Measurements from ENCODE around the gene PARP9.
"Not testable (repeated sequence)": the region's sequence is repeated elsewhere in the genome, so short reads cannot be mapped to it uniquely, and the experiment has no call there.

The PARP9 gene

GRCh38 chr3:122572940-122573412 lies 8.9 kb upstream of the PARP9 start:
- no peak for DNase-seq

GRCh38 chr3:122568755-122569154 lies 4.7 kb upstream of the PARP9 start:
- no peak for DNase-seq

- not testable (repeated sequence) for DNase-seq
Measured at GRCh38 chr3:122568131-122568530, 4.0 kb upstream of the PARP9 start.

GRCh38 chr3:122563717-122564025 lies 429 bp downstream of the PARP9 start:
- no peak for DNase-seq

- no peak for DNase-seq
Measured at GRCh38 chr3:122562923-122563716, 980 bp downstream of the PARP9 start.

GRCh38 chr3:122560680-122561079 lies 3.4 kb downstream of the PARP9 start:
- DNase-seq = no peak

GRCh38 chr3:122559906-122560305 lies 4.2 kb downstream of the PARP9 start:
- DNase-seq = no peak

- no peak for DNase-seq
Measured at GRCh38 chr3:122558605-122559004, 5.5 kb downstream of the PARP9 start.

- no peak for DNase-seq
Measured at GRCh38 chr3:122557356-122557755, 6.7 kb downstream of the PARP9 start.

GRCh38 chr3:122555275-122556071 lies 8.6 kb downstream of the PARP9 start:
- DNase-seq = no peak

GRCh38 chr3:122553171-122553570 lies 10.9 kb downstream of the PARP9 start:
- no peak for DNase-seq

- no peak for DNase-seq
Measured at GRCh38 chr3:122548619-122549018, 15.5 kb downstream of the PARP9 start.

- DNase-seq = no peak
Measured at GRCh38 chr3:122548076-122548475, 16.0 kb downstream of the PARP9 start.

- DNase-seq = no peak
Measured at GRCh38 chr3:122546151-122546550, 17.9 kb downstream of the PARP9 start.

GRCh38 chr3:122538956-122539490 lies 25.1 kb downstream of the PARP9 start:
- no peak for DNase-seq

GRCh38 chr3:122536632-122537001 lies 27.5 kb downstream of the PARP9 start:
- no peak for DNase-seq

- no peak for DNase-seq
Measured at GRCh38 chr3:122535964-122536631, 28.0 kb downstream of the PARP9 start.

- no peak for DNase-seq
Measured at GRCh38 chr3:122533931-122534334, 30.2 kb downstream of the PARP9 start.

- no peak for DNase-seq
Measured at GRCh38 chr3:122533480-122533879, 30.6 kb downstream of the PARP9 start.

- no peak for DNase-seq
Measured at GRCh38 chr3:122530164-122530563, 33.9 kb downstream of the PARP9 start.

GRCh38 chr3:122523317-122523716 lies 40.8 kb downstream of the PARP9 start:
- DNase-seq = no peak

GRCh38 chr3:122520861-122521260 lies 43.2 kb downstream of the PARP9 start:
- no peak for DNase-seq

- DNase-seq = no peak
Measured at GRCh38 chr3:122519693-122520092, 44.4 kb downstream of the PARP9 start.
